Measurements from ENCODE around the gene EML2.

DNA sequence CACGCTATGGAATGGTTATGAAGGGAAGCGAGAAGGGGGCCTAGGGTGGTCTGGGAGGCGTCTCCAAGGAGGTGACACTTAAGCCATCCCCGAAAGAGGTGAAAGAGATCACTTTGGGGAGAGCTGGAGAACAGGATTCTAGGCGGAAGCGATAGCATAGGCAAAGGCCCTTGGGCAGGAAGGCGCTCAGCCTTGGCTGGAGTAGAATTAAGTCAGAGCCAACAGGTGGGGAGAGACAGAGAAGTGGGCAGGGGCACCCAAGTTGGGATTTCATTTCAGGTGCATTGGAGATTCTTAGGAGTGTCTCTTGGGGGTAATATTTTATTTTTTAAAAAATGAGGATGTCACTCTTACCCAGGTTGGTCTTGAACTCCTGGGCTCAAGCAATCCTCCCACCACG is 42.9 kb upstream of the EML2 start:
- TF ChIP-seq FOXM1 (IDR thresholded peaks at IDR 0.05; ENCODE audit: borderline replicate concordance, low read depth) = no peak
- TF ChIP-seq, protein P1, sequence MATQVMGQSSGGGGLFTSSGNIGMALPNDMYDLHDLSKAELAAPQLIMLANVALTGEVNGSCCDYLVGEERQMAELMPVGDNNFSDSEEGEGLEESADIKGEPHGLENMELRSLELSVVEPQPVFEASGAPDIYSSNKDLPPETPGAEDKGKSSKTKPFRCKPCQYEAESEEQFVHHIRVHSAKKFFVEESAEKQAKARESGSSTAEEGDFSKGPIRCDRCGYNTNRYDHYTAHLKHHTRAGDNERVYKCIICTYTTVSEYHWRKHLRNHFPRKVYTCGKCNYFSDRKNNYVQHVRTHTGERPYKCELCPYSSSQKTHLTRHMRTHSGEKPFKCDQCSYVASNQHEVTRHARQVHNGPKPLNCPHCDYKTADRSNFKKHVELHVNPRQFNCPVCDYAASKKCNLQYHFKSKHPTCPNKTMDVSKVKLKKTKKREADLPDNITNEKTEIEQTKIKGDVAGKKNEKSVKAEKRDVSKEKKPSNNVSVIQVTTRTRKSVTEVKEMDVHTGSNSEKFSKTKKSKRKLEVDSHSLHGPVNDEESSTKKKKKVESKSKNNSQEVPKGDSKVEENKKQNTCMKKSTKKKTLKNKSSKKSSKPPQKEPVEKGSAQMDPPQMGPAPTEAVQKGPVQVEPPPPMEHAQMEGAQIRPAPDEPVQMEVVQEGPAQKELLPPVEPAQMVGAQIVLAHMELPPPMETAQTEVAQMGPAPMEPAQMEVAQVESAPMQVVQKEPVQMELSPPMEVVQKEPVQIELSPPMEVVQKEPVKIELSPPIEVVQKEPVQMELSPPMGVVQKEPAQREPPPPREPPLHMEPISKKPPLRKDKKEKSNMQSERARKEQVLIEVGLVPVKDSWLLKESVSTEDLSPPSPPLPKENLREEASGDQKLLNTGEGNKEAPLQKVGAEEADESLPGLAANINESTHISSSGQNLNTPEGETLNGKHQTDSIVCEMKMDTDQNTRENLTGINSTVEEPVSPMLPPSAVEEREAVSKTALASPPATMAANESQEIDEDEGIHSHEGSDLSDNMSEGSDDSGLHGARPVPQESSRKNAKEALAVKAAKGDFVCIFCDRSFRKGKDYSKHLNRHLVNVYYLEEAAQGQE (IDR thresholded peaks at IDR 0.05; ENCODE audit: low read depth) = no peak
- no peak for TF ChIP-seq YY1 (IDR thresholded peaks at IDR 0.05; ENCODE audit: low read depth)
- no peak for TF ChIP-seq EP300 (IDR thresholded peaks at IDR 0.05; ENCODE audit: borderline replicate concordance)
- TF ChIP-seq CREB1 (IDR thresholded peaks at IDR 0.05; ENCODE audit: low read depth) = no peak
- TF ChIP-seq CEBPB (IDR thresholded peaks at IDR 0.05) = no peak
- no peak for TF ChIP-seq TAF1 (IDR thresholded peaks at IDR 0.05; ENCODE audit: low read depth)
- TF ChIP-seq RAD21 (IDR thresholded peaks at IDR 0.05; ENCODE audit: low read depth) = no peak
- TF ChIP-seq, protein P2, sequence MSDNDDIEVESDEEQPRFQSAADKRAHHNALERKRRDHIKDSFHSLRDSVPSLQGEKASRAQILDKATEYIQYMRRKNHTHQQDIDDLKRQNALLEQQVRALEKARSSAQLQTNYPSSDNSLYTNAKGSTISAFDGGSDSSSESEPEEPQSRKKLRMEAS (IDR thresholded peaks at IDR 0.05) = no peak
- no peak for TF ChIP-seq EGR1 (IDR thresholded peaks at IDR 0.05)
- TF ChIP-seq TEAD4 (IDR thresholded peaks at IDR 0.05) = no peak
- TF ChIP-seq NFIC (IDR thresholded peaks at IDR 0.05) = no peak

Data from Ishikawa (cell line).